DMS153 treated with DMSO at 0.1 percent for 48 hours (cell line): ENCODE data around the gene GARNL3.

ENCODE experiments used
- DNase-seq: peaks from one replicate; lab custom pipeline; 2025; ENCODE audit not compliant: unreplicated experiment; lab: John Stamatoyannopoulos, UW

GARNL3 gene

GRCh38 chr9:127233989-127234388 lies 30.6 kb upstream of the GARNL3 start:
- no peak for DNase-seq

- DNase-seq: no peak
Measured at GRCh38 chr9:127237801-127238200, 26.8 kb upstream of the GARNL3 start.

GRCh38 chr9:127241354-127241753 lies 23.2 kb upstream of the GARNL3 start:
- DNase-seq: no peak

- DNase-seq: peak; percentile 75
Measured at GRCh38 chr9:127244609-127245601, 19.7 kb upstream of the GARNL3 start.

GRCh38 chr9:127245637-127246164 lies 18.9 kb upstream of the GARNL3 start:
- no peak for DNase-seq

GRCh38 chr9:127248241-127248640 lies 16.3 kb upstream of the GARNL3 start:
- no peak for DNase-seq

- no peak for DNase-seq
Measured at GRCh38 chr9:127249877-127250276, 14.7 kb upstream of the GARNL3 start.

GRCh38 chr9:127250896-127251391 lies 13.6 kb upstream of the GARNL3 start:
- no peak for DNase-seq

- no peak for DNase-seq
Measured at GRCh38 chr9:127252410-127253318, 11.9 kb upstream of the GARNL3 start.

- no peak for DNase-seq
Measured at GRCh38 chr9:127253446-127253845, 11.1 kb upstream of the GARNL3 start.

GRCh38 chr9:127255692-127256091 lies 8.9 kb upstream of the GARNL3 start:
- no peak for DNase-seq

- DNase-seq: no peak
Measured at GRCh38 chr9:127256324-127256723, 8.2 kb upstream of the GARNL3 start.

- DNase-seq: no peak
Measured at GRCh38 chr9:127258606-127259471, 5.7 kb upstream of the GARNL3 start.

- no peak for DNase-seq
Measured at GRCh38 chr9:127262602-127263001, 2.0 kb upstream of the GARNL3 start.

GRCh38 chr9:127263237-127263636 lies 1.3 kb upstream of the GARNL3 start:
- DNase-seq: no peak

GRCh38 chr9:127263664-127264063 lies 910 bp upstream of the GARNL3 start:
- DNase-seq: no peak

GRCh38 chr9:127267793-127268525 lies 3.4 kb downstream of the GARNL3 start:
- DNase-seq: no peak

GRCh38 chr9:127269449-127269848 lies 4.9 kb downstream of the GARNL3 start:
- no peak for DNase-seq

- DNase-seq: no peak
Measured at GRCh38 chr9:127273326-127273725, 8.8 kb downstream of the GARNL3 start.

GRCh38 chr9:127277099-127277498 lies 12.5 kb downstream of the GARNL3 start:
- no peak for DNase-seq
